Left lobe of liver (tissue), 2 donors: Measurements from ENCODE around the gene ANKRD44. TPM values are rescaled to one million over a fixed set of nuclear protein-coding genes. Genes with fewer than 3 reads are reported as not detected.

Experiments
- ATAC-seq: fragments of 200-7000 bp; cut with Tn5 transposase; one replicate; pipeline ENCODE4 v1.9.1; 2020; ENCODE audit warnings: mild to moderate bottlenecking, moderate library complexity
- DNase-seq: peaks from one replicate; pipeline ENCODE4 v3.0.0-alpha.2; 2020; ENCODE audit warnings: low spot score
- total RNA-seq: library from RNA; stranded (reverse); gene quantifications from one replicate; pipeline ENCODE4 v1.2.1, GENCODE V29; 2021
- donor health status: DM: no; HTN: no; CAD: no; lungs with moderate emphysema.
- donor health status: DM: no; HTN: yes; CAD: no.

Gene ANKRD44
- total RNA-seq, 1 donor from 2014 or later: 7.9 TPM

DNA sequence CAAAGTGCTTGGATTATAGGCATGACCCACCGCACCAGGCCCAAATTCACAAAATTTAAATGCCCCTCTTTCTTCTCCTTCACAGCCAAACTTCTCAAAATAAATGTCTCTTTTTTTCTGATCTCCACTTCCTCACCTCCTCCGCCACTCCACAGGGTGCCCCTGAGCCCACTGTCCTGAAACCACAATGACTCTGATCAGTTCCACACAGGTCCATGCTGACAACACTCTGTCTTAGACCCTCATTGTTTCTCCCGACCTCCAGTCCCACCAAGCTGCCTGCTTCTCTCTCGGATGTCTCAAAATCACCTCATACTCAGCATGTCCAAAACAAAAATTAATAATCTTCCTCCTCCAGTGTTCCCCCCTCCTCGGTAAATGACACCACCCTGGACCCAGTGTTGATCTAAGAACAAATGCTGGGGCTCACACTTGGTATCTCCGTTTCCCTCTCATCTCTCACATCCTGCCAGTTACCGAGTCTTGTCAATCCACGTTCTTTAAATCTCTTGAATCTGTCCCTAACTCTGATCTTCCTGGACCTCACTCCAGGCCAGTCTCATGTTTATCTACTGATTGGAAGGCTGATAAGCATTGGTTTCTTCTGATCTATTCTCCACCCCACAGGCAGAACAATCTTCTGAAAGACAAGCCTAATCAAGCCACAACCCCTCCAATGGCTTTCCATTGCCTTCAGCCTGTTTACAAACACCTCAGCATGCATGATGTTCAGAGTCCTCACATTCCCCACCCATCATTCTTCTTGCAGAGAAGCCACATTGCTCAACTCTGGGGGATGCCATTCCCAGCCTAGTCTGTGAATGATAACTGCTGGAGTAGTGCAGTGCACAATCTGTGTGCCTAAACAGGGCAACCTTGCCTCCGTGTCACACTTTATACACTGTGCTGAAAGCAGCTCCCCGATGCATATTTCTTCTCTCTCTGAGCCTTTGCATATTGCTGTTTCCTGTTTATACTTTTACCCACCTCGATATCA is 12.4 kb upstream of the ANKRD44 start:
- DNase-seq: no peak
- ATAC-seq: no peak

- ATAC-seq (no peak), DNase-seq (no peak)
Observed at GRCh38 chr2:197322143-197322542, 11.6 kb upstream of the ANKRD44 start.

GRCh38 chr2:197315371-197315770 is 4.8 kb upstream of the ANKRD44 start:
- DNase-seq: no peak
- no peak for ATAC-seq

GRCh38 chr2:197312186-197312585 is 1.6 kb upstream of the ANKRD44 start:
- no peak for DNase-seq
- no peak for ATAC-seq

DNA sequence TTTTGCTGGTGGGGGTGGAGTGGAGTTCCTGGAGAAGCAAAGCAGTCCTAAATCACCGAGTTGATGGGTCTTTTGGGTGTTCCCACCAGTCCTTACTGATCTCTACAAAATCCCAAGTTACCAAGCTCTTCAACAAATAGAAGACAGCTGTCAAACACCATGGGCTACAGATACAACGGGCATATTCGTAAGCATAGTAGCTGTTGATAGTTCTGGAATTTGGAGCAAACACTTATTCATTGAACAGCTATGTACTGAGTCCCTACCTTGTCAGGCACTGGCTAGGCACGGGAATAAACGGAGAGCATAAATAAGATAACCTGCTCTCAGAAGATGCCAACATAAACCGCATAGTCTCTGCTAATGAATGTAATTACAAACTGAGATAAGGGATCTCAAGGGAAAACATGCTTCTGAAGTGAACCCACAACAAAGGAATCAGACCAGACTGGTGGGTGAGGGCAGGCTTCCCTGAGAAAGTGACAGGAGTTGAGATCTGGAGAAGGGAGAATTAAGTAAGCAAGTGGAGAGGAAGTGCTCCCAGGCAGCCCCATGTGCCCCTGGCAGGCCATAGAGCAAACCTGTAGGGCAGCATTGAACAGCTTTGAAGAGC is 947 bp upstream of the ANKRD44 start:
- no peak for ATAC-seq
- DNase-seq: no peak

DNA sequence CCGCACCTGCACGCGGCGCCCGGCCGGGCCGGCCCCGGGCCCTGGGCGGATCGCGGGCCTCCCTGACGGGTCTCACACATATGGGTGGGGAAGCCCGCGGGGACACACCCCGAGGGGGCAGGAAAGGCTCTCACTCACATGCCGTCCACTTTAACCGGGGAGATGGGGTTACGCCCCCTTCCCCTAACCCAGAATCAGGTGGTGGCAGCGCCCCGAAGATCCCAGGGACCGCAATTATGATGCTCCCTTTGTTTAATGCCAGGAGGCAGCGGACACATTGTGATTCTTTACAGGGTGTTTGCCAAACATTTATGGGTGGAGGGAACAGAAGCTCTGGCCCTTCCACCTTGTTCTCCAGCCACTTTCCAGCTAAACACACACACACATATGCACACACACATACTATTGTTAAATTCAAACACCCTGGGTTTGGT is 424 bp upstream of the ANKRD44 start:
- no peak for ATAC-seq
- no peak for DNase-seq

DNA sequence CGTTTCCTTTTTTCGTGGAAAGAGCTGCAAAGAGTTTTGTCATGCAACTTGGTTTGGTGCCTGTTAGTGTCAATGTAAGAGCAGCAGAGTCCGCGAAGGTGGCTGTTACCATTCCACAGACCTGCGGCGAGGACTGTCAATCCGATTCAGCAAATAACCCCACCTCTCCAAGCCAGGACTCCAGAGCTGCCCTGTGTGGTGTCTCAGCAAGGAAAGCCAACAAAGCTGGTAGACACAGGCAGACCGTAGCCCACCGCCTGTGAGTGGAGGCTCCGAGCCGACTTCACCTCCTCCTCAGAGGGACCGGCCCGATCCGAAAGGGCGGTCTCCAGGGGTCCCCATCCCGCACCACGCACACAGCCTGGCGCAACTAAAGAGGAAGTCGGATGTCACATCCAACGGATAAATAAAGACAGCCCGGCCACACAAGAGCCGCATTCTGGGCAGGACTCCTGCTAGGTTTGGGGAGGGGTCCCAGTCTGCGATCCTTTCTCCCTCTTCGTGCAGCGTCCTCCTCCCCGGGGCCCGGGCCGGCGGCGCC is 819 bp downstream of the ANKRD44 start:
- peak; percentile 1 for ATAC-seq
- peak; percentile 52 for DNase-seq

DNA sequence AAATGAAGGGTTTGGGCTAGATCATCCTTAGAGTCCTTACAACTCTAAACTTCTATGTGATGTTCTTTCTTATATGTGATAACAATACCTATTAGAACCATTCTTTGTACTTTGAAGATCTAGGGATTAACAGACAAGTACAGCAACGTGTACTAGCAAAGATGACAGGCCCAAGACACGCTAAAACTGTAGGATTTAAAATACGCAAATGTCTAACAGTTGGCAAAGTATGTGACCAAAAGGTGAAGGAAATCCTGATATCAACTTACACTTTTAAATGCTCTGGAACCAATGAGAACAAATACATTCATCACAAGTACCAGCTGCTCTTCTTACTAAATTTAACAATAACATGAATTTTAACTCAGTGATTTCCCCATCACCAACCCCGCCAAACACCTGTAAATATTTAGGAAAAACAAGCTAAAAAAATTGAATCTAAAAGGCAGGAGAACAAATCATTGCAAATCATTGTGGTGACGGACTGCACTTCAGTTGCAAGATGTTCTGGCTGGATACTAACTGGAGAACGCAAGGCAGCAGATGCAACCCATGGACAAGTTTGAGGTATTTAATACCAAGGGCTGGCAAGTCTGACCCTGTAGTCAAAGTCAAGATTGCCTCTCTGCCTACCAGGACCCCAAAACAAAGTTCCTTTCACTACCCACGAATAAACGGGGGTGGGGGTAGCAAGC is 1.4 kb downstream of the ANKRD44 start:
- DNase-seq (no peak), ATAC-seq (no peak)

GRCh38 chr2:197308585-197308984 is 2.0 kb downstream of the ANKRD44 start:
- ATAC-seq (no peak), DNase-seq (no peak)

DNA sequence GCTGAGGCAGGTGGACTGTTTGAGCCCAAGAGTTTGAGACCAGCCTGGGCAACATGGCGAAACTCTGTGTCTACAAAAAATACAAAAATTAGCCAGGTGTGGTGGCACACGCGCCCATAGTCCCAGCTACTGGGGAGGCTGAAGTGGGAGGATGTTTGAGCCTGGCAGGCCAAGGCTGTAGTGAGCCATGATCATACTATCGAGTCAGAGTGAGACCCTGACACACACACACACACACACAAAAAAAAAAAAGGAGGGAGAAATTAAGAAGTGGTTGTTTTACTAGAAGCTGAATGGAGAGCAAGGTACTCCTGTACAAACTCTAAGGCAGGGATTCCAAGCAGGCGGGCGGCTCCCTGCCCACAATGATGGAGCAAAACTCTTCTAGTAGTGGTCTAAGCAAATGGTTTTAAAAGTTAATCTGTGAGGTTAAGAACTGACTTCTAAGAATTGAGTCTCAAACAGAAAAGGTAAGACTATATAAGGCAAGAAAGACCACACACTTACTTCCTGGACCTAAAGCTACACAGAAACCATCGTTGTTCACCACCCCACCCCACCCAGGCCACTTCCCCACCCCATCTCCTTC is 2.6 kb downstream of the ANKRD44 start:
- DNase-seq (no peak), ATAC-seq (no peak)

DNA sequence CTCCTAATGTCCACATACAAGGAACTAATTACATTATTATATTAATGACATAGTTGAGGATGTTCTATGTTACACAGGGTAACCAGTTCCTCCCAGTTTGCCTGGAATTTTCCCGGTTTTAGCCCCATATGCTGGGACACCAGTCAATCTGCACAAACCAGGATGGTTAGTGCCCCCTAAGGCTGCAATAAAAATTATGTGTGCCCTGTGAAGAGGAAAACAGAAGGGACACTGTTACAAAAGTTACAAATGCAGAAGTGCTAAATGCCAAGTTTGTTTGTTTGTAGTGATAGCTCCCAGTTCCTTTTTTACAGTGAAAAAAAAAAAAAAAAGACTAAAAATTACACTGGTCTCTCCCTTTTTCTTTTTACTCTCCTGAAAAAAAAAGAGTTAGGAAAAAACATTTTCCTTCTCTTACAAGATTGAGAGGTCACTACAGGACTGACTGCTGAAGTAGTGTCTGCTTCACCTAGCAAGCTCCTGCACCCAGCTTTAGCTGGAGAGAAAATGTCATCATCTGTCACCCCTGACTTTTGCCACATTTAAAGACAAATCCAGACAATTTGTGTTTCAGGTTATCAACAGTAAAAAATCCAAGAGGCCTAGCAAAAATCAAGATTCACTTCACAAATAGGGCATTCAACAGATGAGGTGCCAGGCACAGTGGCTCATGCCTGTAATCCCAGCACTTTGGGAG is 3.2 kb downstream of the ANKRD44 start:
- DNase-seq: no peak
- no peak for ATAC-seq

DNA sequence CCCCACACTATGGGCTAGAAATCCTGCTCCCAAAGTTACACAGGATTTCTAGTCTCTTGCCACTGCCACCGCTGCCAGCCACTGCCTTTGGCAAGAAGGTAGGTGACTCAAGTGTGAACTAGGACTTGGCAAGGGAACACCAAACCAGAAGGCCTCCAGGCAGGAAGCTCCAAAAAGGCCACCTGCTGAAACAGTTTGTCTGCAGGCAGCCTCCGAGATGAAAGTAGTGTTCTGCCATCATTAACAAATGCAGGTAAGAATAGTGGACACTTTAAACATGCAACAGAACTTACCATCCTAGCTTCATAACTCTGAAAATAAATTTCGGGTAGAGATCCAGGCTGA is 3.9 kb downstream of the ANKRD44 start:
- ATAC-seq (peak; percentile 26), DNase-seq (peak; percentile 55)

GRCh38 chr2:197306024-197306695 is 4.4 kb downstream of the ANKRD44 start:
- no peak for ATAC-seq
- no peak for DNase-seq

GRCh38 chr2:197304556-197305011 is 6.0 kb downstream of the ANKRD44 start:
- ATAC-seq (peak; percentile 26), DNase-seq (no peak)

DNA sequence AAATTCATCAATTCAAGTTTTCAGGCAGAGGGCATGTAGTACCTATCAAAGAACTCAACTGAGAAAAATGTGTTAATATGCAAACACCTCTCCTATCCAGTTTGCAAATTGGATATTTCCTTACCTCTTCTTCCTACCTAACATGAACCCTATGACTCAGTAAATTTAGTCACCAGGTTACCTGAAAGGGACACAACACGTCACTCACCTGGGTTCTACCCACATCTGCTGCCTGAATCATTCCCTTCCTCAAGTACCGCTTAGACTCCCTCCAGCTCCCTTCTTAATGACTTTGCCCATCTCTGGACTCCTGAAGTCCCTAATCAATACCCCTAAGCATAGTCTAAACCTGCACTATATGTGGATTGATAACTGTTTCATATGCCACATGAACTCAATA is 10.4 kb downstream of the ANKRD44 start:
- ATAC-seq (no peak), DNase-seq (no peak)

DNA sequence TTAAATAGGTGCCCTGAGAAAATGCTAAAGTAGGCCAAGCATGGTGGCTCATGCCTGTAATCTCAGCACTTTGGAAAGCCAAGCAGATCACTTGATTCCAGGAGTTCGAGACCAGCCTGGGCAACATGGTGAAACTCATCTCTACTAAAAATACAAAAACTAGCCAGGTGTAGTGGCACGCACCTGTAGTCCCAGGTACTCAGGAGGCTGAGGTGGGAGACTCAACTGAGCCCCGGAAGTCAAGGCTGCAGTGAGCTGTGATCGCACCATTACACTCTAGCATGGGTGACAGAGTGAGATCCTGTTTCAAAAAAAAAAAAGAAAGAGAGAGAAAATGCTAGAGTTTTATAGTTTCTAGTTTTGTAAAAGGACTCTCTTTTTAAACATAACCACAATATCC is 12.0 kb downstream of the ANKRD44 start:
- ATAC-seq (no peak), DNase-seq (no peak)

DNA sequence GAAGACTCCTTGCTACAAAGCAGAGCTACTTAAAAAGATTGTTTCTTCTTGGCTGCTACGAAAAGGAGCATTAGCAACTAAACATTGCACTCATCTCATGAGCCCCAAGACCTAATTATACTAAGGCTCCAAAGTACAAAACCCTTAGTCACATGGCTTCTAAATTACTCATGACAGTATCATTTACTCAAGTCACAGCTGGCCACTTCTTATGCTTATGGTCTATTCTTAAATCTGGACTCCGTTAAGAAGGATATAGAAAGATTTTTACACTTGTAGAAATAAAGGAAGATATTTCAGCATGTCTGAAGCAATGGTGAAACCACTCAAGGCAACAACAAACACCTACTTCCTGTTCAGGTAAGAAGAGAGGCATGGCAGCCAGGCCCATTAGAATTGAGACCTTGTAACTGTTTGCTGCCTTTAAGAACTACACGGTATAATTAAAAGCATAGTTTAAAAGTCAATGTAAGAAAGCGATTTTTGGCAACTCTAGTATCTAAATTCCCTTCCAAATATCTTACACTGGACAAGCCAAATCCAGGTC is 12.7 kb downstream of the ANKRD44 start:
- no peak for DNase-seq
- no peak for ATAC-seq

GRCh38 chr2:197297266-197297665 is 13.3 kb downstream of the ANKRD44 start:
- DNase-seq: no peak
- ATAC-seq: no peak

DNA sequence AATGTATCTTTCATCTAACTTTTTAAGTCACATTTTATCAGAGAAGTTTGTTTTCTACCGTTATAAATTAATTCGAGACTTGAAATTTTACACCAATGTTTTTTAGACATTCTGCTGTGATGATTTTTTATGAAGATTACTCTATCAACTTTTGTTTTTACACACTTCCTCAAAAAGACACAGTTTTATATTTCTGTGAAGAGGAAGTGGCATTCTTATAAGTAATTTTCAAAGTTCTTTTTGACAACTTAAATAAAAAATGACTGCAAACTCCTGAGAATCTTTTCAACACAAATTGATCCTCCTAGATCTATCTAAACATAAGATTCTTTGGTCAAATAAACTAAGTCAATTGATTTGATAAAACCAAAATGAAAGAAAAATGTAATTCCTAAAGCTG is 13.7 kb downstream of the ANKRD44 start:
- no peak for DNase-seq
- no peak for ATAC-seq
